ENCODE measurements around the gene KCNQ1. TPM values are rescaled to one million over a fixed set of nuclear protein-coding genes. Genes with fewer than 3 reads are reported as not detected.
A peak's percentile ranks its signal among the peaks of the same experiment; 100 is the strongest.

Gene KCNQ1
- total and polyA plus RNA-seq, 9 of the 15 experiments (the other 6 are each of a cell fraction or from before 2014, with no cell fraction given): 0.44 TPM; not detected in 8

- ChIA-PET POLR2A (interaction anchor here (0.6 to 1.4 kb wide), 9 partner anchors 10 to 379 kb away, joined by 3 to 6 read pairs (median 3); partner anchors contain the start of genes KCNQ1OT1 and PHLDA2), CTCF (ENCODE audit: low intra/inter-chr PET ratio) (interaction anchor here (10.6 kb wide), 1 partner anchor 356 kb away, joined by 228 read pairs; no protein-coding TSS in a partner anchor)
- no peak overlapping the region for H3K4me2 ChIP-seq (ENCODE audit: insufficient read depth, low read length)
- FAIRE-seq (no peak), DNase-seq (ENCODE audit: extremely low read depth in 1 of 4, low spot score in 3 of 4) (no peak), ATAC-seq (no peak)
- in situ Hi-C loops (cut with MboI): loop anchor here (5.0 kb wide), 1 partner anchor 357 kb away; no protein-coding TSS in a partner anchor
- intact Hi-C loops (cut with micrococcal nuclease): loop anchor here (2.0 to 10.0 kb wide), 6 partner anchors 192 to 585 kb away; partner anchors contain the start of genes C11orf21, KCNQ1OT1 and TSPAN32
- H3K9me3 ChIP-seq (replicated peaks; ENCODE audit: control insufficient read depth, insufficient read depth, low read depth, low read length): no peaks in the 10 kb centered on the region
- no peaks in the 10 kb centered on the region for H4K20me1 ChIP-seq (replicated peaks; ENCODE audit: control insufficient read depth, insufficient read depth, low read length)
- H3K4me3 ChIP-seq: no peak overlapping the region
- no peaks in the 10 kb centered on the region for H3K9me1 ChIP-seq (ENCODE audit: control insufficient read depth, insufficient read depth, low read length)
- no peaks in the 10 kb centered on the region for H3K27me3 ChIP-seq (ENCODE audit: control insufficient read depth in 2 of 2, insufficient read depth in 2 of 2, low read length in 2 of 2)
- H2AFZ ChIP-seq (ENCODE audit: low read depth, low read length): peak overlapping the region; percentile 12
- H3K79me2 ChIP-seq (ENCODE audit: control insufficient read depth, insufficient read depth, low read length): no peaks in the 10 kb centered on the region
- H3K9ac ChIP-seq (ENCODE audit: insufficient read depth in 1 of 2, low read depth in 2 of 2, low read length in 2 of 2): peak overlapping the region; percentile 55 to 84; a peak in 2 of 4 replicates
- no peaks in the 10 kb centered on the region for H3K36me3 ChIP-seq (ENCODE audit: control insufficient read depth, insufficient read depth, low read length)
- H3K27ac ChIP-seq (ENCODE audit: extremely low read depth, low read depth, low read length): no peak overlapping the region
- BruUV-seq (replicated peaks): no TSS peak
- WGBS (ENCODE audit: insufficient coverage, low coverage, missing lambda C conversion rate): 72% methylated on average over 16 of the region's 16 CpGs
- peaks cover 37 to 73% of the 10 kb centered on the region in 2 experiments for H3K4me1 ChIP-seq (replicated peaks in 1 of 2; ENCODE audit: control insufficient read depth in 2 of 2, insufficient read depth in 2 of 2, low read length in 2 of 2)
- TF ChIP-seq HOXB6 (CRISPR knock-in tag; IDR thresholded peaks at IDR 0.05; ENCODE audit: borderline replicate concordance) (no peak), MGA (IDR thresholded peaks at IDR 0.05) (peak; percentile 44; the same call in 1 of the 2 replicates), E2F6 (IDR thresholded peaks at IDR 0.05; ENCODE audit: borderline replicate concordance in 1 of 2, extremely low read depth in 1 of 2, insufficient read depth in 1 of 2, insufficient read length in 1 of 2, low read depth in 1 of 2, low read length in 1 of 2, poor library complexity in 1 of 2, severe bottlenecking in 1 of 2) (peak in 1 of 2 experiments; percentile 17), KDM1A (IDR thresholded peaks at IDR 0.05) (no peak)
- TF ChIP-seq, protein P1, sequence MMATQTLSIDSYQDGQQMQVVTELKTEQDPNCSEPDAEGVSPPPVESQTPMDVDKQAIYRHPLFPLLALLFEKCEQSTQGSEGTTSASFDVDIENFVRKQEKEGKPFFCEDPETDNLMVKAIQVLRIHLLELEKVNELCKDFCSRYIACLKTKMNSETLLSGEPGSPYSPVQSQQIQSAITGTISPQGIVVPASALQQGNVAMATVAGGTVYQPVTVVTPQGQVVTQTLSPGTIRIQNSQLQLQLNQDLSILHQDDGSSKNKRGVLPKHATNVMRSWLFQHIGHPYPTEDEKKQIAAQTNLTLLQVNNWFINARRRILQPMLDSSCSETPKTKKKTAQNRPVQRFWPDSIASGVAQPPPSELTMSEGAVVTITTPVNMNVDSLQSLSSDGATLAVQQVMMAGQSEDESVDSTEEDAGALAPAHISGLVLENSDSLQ (IDR thresholded peaks at IDR 0.05): no peak
Measured at GRCh38 chr11:2889362-2890273, 444.8 kb downstream of the KCNQ1 start.
